Measurements from ENCODE around the gene STXBP4.

STXBP4 gene

GRCh38 chr17:55089256-55089655, 120.7 kb downstream of the STXBP4 start:
- Mint-ChIP-seq H3K4me1 (peaks cover 13% of the 10 kb centered on the region), H3K27ac (no peak overlapping the region), H3K36me3 (ENCODE audit: low read depth) (peaks cover 34% of the 10 kb centered on the region), H3K4me3 (no peak overlapping the region), H3K9me3 (peaks cover 19% of the 10 kb centered on the region), H3K27me3 (ENCODE audit: low read depth, poor library complexity) (no peaks in the 10 kb centered on the region)
- DNase-seq: no peak
- TF ChIP-seq CTCF (IDR thresholded peaks at IDR 0.05): no peak

GRCh38 chr17:55090079-55090492, 121.5 kb downstream of the STXBP4 start:
- H3K36me3 Mint-ChIP-seq (ENCODE audit: low read depth): peaks cover 34% of the 10 kb centered on the region
- no peak overlapping the region for H3K27ac Mint-ChIP-seq
- H3K4me3 Mint-ChIP-seq: no peak overlapping the region
- no peak for TF ChIP-seq CTCF (IDR thresholded peaks at IDR 0.05)
- H3K27me3 Mint-ChIP-seq (ENCODE audit: low read depth, poor library complexity): no peaks in the 10 kb centered on the region
- H3K4me1 Mint-ChIP-seq: peaks cover 15% of the 10 kb centered on the region
- no peak for DNase-seq
- H3K9me3 Mint-ChIP-seq: peaks cover 19% of the 10 kb centered on the region

- Mint-ChIP-seq H3K36me3 (ENCODE audit: low read depth) (peaks cover 5% of the 10 kb centered on the region), H3K9me3 (no peaks in the 10 kb centered on the region), H3K27ac (no peak overlapping the region), H3K27me3 (ENCODE audit: low read depth, poor library complexity) (no peaks in the 10 kb centered on the region), H3K4me3 (no peak overlapping the region), H3K4me1 (peaks cover 15% of the 10 kb centered on the region)
- no peak for DNase-seq
- no peak for TF ChIP-seq CTCF (IDR thresholded peaks at IDR 0.05)
Observed at GRCh38 chr17:55093353-55093752, 124.8 kb downstream of the STXBP4 start.

GRCh38 chr17:55098765-55099164, 130.2 kb downstream of the STXBP4 start:
- Mint-ChIP-seq H3K4me3 (no peak overlapping the region), H3K27me3 (ENCODE audit: low read depth, poor library complexity) (no peaks in the 10 kb centered on the region), H3K4me1 (peaks cover 7% of the 10 kb centered on the region), H3K27ac (no peak overlapping the region), H3K36me3 (ENCODE audit: low read depth) (peaks cover 42% of the 10 kb centered on the region), H3K9me3 (peaks cover 25% of the 10 kb centered on the region)
- DNase-seq: no peak
- TF ChIP-seq CTCF (IDR thresholded peaks at IDR 0.05): no peak

- Mint-ChIP-seq H3K27ac (no peak overlapping the region), H3K9me3 (peaks cover 21% of the 10 kb centered on the region), H3K36me3 (ENCODE audit: low read depth) (peaks cover 30% of the 10 kb centered on the region), H3K4me1 (no peaks in the 10 kb centered on the region), H3K4me3 (no peak overlapping the region), H3K27me3 (ENCODE audit: low read depth, poor library complexity) (peaks cover 4% of the 10 kb centered on the region)
- DNase-seq: no peak
- no peak for TF ChIP-seq CTCF (IDR thresholded peaks at IDR 0.05)
Observed at GRCh38 chr17:55110521-55110920, 142.0 kb downstream of the STXBP4 start.

- no peaks in the 10 kb centered on the region for H3K36me3 Mint-ChIP-seq (ENCODE audit: low read depth)
- no peaks in the 10 kb centered on the region for H3K4me1 Mint-ChIP-seq
Observed at GRCh38 chr17:55114283-55114682, 145.7 kb downstream of the STXBP4 start.

More at GRCh38 chr17:55114283-55114682, 145.7 kb downstream of the STXBP4 start:
- no peak for DNase-seq
- Mint-ChIP-seq H3K4me3 (no peak overlapping the region), H3K9me3 (no peaks in the 10 kb centered on the region), H3K27me3 (ENCODE audit: low read depth, poor library complexity) (no peaks in the 10 kb centered on the region), H3K27ac (no peak overlapping the region)
- no peak for TF ChIP-seq CTCF (IDR thresholded peaks at IDR 0.05)
